HepG2 (cell line): Measurements from ENCODE around the gene ACTN2. TPM values are rescaled to one million over a fixed set of nuclear protein-coding genes. Genes with fewer than 3 reads are reported as not detected.

ENCODE experiments used
- FOXA1 ChIP-seq, 2 experiments: fragments of 450-650 bp in 1 of 2; sonication (generic) in 1 of 2; formaldehyde crosslinking in 1 of 2; IDR thresholded peaks; 2 replicates each; pipeline versions ENCODE4 v1.4.0 to v1.6.1; 2016 to 2020; ENCODE audit warnings: missing genetic modification reagents in 1 of 2
- GATAD1 ChIP-seq: IDR thresholded peaks from 2 replicates; pipeline ENCODE4 v1.6.1; 2016; ENCODE audit warnings: missing genetic modification reagents, missing compliant biosample characterization
- GATAD2A ChIP-seq: IDR thresholded peaks from 2 replicates; pipeline ENCODE4 v1.6.1; 2016
- GRHL1 ChIP-seq: sonication (generic); formaldehyde crosslinking; conservative IDR thresholded peaks from 2 replicates; pipeline ENCODE4 v1.8.0; 2022; ENCODE audit warnings: missing genetic modification reagents
- HNF4G ChIP-seq, 2 experiments: sonication (generic) in 1 of 2; formaldehyde crosslinking in 1 of 2; IDR thresholded peaks; 2 replicates each; pipeline versions ENCODE4 v1.4.0 to v1.6.1; 2011 to 2020; ENCODE audit warnings: borderline replicate concordance in 2 of 2, low read depth in 2 of 2, mild to moderate bottlenecking in 2 of 2, low read length in 1 of 2, missing genetic modification reagents in 1 of 2, moderate library complexity in 1 of 2
- HNRNPK ChIP-seq: fragments of 200-400 bp; formaldehyde crosslinking; IDR thresholded peaks from 2 replicates; pipeline ENCODE4 v1.6.1; 2018; ENCODE audit warnings: low read length, low read depth, moderate library complexity, mild to moderate bottlenecking; ENCODE audit not compliant: poor library complexity, severe bottlenecking
- IKZF4 ChIP-seq: sonication (generic); formaldehyde crosslinking; IDR thresholded peaks from 2 replicates; pipeline ENCODE4 v1.5.1; 2020; ENCODE audit warnings: borderline replicate concordance, mild to moderate bottlenecking, low read depth, missing genetic modification reagents; ENCODE audit errors: not compliant biosample characterization
- KDM1A ChIP-seq: IDR thresholded peaks from 2 replicates; pipeline ENCODE4 v1.6.1; 2016; ENCODE audit warnings: missing compliant biosample characterization
- POLR2AphosphoS2 ChIP-seq: IDR thresholded peaks from 2 replicates; pipeline ENCODE4 v1.6.1; 2011; ENCODE audit warnings: low read depth, low read length, improper control_type of control experiment
- RFXAP ChIP-seq: sonication (generic); formaldehyde crosslinking; IDR thresholded peaks from 2 replicates; pipeline ENCODE4 v1.4.0; 2020; ENCODE audit warnings: missing genetic modification reagents, borderline replicate concordance
- SIN3B ChIP-seq: fragments of 150-350 bp; IDR thresholded peaks from 2 replicates; pipeline ENCODE4 v1.6.1; 2014; ENCODE audit warnings: low read length
- TEAD2 ChIP-seq: sonication (generic); formaldehyde crosslinking; IDR thresholded peaks from 2 replicates; pipeline ENCODE4 v1.9.0; 2021; ENCODE audit warnings: missing genetic modification reagents
- THYN1 ChIP-seq: sonication (generic); formaldehyde crosslinking; IDR thresholded peaks from 2 replicates; pipeline ENCODE4 v1.8.1; 2023; ENCODE audit warnings: low read depth, mild to moderate bottlenecking, moderate library complexity, missing genetic modification reagents, borderline replicate concordance
- ZBTB20 ChIP-seq: sonication (generic); formaldehyde crosslinking; IDR thresholded peaks from 2 replicates; pipeline ENCODE4 v1.8.1; 2023; ENCODE audit warnings: missing genetic modification reagents, low read depth, mild to moderate bottlenecking, borderline replicate concordance
- ZKSCAN1 ChIP-seq: fragments of 150-350 bp; IDR thresholded peaks from 2 replicates; pipeline ENCODE4 v1.6.1; 2014; ENCODE audit warnings: low read length
- ZMAT3 ChIP-seq: sonication (generic); formaldehyde crosslinking; conservative IDR thresholded peaks from 2 replicates; pipeline ENCODE4 v1.7.0; 2021; ENCODE audit warnings: missing genetic modification reagents
- ZNF224 ChIP-seq: sonication (generic); formaldehyde crosslinking; IDR thresholded peaks from 2 replicates; pipeline ENCODE4 v1.5.0; 2020; ENCODE audit warnings: mild to moderate bottlenecking, missing genetic modification reagents
- ZNF234 ChIP-seq: sonication (generic); formaldehyde crosslinking; conservative IDR thresholded peaks from 2 replicates; pipeline ENCODE4 v1.5.1; 2020; ENCODE audit warnings: mild to moderate bottlenecking, missing genetic modification reagents
- ZNF589 ChIP-seq: sonication (generic); formaldehyde crosslinking; conservative IDR thresholded peaks from 2 replicates; pipeline ENCODE4 v1.8.0; 2022; ENCODE audit warnings: mild to moderate bottlenecking, moderate library complexity, missing genetic modification reagents
- ZNF850 ChIP-seq: sonication (generic); formaldehyde crosslinking; conservative IDR thresholded peaks from 2 replicates; pipeline ENCODE4 v1.9.0; 2021; ENCODE audit warnings: mild to moderate bottlenecking, missing genetic modification reagents
- ZZZ3 ChIP-seq: sonication (generic); formaldehyde crosslinking; IDR thresholded peaks from 2 replicates; pipeline ENCODE4 v1.4.0; 2020; ENCODE audit warnings: missing genetic modification reagents, mild to moderate bottlenecking, borderline replicate concordance
- polyA plus RNA-seq, 8 experiments: library from polyadenylated mRNA; depleted of rRNA in 3 of 8; stranded (reverse) in 7 of 8; unstranded in 1 of 8; fragments of >200 nt; fragmentation: Illumina TruSeq in 4 of 8; extraction: Trizol in 4 of 8; gene quantifications; 2 replicates each; pipeline versions ENCODE4 v1.2.1 to v1.2.3, GENCODE V29; 2011 to 2016; ENCODE audit warnings: low read depth in 4 of 8, missing spikeins in 1 of 8, mixed read lengths in 1 of 8; ENCODE audit not compliant: insufficient read depth in 1 of 8
- total RNA-seq, 5 experiments: library from RNA; depleted of rRNA; stranded (reverse); fragments of >200 nt; fragmentation: Illumina TruSeq; extraction: Trizol; gene quantifications; 2 replicates each; pipeline ENCODE4 v1.2.3, GENCODE V29; 2016; ENCODE audit warnings: low read depth in 1 of 5
- TF ChIP-seq, protein P1 (sequence below): sonication (generic); formaldehyde crosslinking; IDR thresholded peaks from 2 replicates; pipeline ENCODE4 v1.9.0; 2021; ENCODE audit warnings: missing genetic modification reagents, borderline replicate concordance

Gene ACTN2
- total and polyA plus RNA-seq, 2 of the 13 experiments (the other 11 are each of a cell fraction or from before 2014, with no cell fraction given): 0.04 to 0.13 TPM

- TF ChIP-seq, protein P1, sequence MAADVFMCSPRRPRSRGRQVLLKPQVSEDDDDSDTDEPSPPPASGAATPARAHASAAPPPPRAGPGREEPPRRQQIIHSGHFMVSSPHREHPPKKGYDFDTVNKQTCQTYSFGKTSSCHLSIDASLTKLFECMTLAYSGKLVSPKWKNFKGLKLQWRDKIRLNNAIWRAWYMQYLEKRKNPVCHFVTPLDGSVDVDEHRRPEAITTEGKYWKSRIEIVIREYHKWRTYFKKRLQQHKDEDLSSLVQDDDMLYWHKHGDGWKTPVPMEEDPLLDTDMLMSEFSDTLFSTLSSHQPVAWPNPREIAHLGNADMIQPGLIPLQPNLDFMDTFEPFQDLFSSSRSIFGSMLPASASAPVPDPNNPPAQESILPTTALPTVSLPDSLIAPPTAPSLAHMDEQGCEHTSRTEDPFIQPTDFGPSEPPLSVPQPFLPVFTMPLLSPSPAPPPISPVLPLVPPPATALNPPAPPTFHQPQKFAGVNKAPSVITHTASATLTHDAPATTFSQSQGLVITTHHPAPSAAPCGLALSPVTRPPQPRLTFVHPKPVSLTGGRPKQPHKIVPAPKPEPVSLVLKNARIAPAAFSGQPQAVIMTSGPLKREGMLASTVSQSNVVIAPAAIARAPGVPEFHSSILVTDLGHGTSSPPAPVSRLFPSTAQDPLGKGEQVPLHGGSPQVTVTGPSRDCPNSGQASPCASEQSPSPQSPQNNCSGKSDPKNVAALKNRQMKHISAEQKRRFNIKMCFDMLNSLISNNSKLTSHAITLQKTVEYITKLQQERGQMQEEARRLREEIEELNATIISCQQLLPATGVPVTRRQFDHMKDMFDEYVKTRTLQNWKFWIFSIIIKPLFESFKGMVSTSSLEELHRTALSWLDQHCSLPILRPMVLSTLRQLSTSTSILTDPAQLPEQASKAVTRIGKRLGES: no peak
- TF ChIP-seq GATAD2A (peak; percentile 87), KDM1A (no peak), ZNF850 (CRISPR knock-in tag) (no peak), THYN1 (no peak), GRHL1 (CRISPR knock-in tag) (no peak), ZNF224 (CRISPR knock-in tag) (0 out of 2 replicates have a peak, but pooled peaks have one; percentile 1), TEAD2 (CRISPR knock-in tag) (no peak), HNRNPK (no peak), GATAD1 (CRISPR knock-in tag) (no peak), ZZZ3 (no peak), ZNF589 (no peak), IKZF4 (CRISPR knock-in tag) (peak; percentile 1), ZNF234 (CRISPR knock-in tag) (no peak), FOXA1 (IDR thresholded peaks at IDR 0.05) (no peak), FOXA1 (CRISPR knock-in tag; IDR thresholded peaks at IDR 0.05) (peak; percentile 72), ZBTB20 (CRISPR knock-in tag) (no peak), HNF4G (IDR thresholded peaks at IDR 0.05; ENCODE audit: borderline replicate concordance, low read depth, low read length) (no peak), HNF4G (CRISPR knock-in tag; IDR thresholded peaks at IDR 0.05; ENCODE audit: borderline replicate concordance, low read depth) (no peak), SIN3B (no peak), RFXAP (CRISPR knock-in tag) (no peak), POLR2AphosphoS2 (no peak), ZMAT3 (CRISPR knock-in tag) (no peak), ZKSCAN1 (peak; percentile 92)
Observed at GRCh38 chr1:236794585-236795034, 108.3 kb downstream of the ACTN2 start (continued).
